ENCODE results near the gene RFC2.
A peak's percentile ranks its signal among the peaks of the same experiment; 100 is the strongest.
"Not testable (repeated sequence)": the region's sequence is repeated elsewhere in the genome, so short reads cannot be mapped to it uniquely, and the experiment has no call there.

The RFC2 gene

DNA sequence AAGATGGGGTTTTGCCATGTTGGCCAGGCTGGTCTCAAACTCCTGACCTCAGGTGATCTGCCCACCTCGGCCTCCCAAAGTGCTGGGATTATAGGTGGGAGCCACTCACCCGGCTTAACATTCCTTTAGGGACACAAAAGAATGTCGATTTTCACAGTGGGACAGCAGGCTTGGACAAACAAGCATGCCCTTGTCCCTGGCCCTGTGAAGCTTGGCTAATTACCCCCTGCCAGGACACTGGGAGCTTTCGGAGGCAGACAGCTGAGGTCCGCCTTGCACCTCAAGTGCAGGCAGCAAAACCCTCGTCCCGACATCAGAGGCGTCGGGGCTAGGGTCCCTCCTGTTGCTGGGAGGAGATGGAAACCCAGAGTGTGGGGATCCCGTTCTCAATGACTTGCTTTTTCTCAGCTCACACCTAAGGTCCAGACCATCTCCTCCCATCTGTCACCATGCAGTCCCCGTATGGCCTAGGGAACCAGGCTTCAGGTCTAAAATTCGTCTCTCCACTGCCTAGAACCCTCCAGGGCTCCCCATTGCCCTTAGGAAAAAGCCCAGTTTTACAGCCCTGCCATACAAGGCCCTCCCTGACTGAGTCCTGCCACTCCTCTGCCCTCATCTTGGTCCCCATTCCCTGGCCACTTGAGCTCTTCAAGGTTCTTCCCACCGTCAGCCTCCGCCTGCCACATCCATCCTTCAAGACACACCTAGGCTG lies 28.7 kb upstream of the RFC2 start:
- DNase-seq (ENCODE audit: low read depth in 2 of 2): no peak

DNA sequence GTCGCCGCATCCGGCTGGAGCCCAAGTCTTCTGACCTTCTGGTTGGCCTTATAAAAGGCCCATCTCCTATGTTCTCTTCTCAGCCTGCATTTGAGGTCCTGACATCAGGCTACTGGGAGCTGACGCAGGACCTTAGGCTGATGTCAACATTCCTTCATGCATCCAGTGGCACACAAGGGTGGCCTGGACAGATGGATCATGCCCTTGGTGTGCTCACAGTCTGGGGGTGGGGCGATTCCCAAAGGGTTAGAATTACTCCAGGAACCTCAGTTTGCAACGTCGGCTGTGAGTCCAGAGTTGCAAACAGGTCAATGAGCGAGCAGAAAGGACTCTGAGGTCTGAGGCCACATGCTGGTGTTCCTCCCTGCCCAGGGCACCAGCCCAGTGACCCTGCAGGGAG lies 26.8 kb upstream of the RFC2 start:
- DNase-seq (ENCODE audit: low read depth in 2 of 2): no peak

DNA sequence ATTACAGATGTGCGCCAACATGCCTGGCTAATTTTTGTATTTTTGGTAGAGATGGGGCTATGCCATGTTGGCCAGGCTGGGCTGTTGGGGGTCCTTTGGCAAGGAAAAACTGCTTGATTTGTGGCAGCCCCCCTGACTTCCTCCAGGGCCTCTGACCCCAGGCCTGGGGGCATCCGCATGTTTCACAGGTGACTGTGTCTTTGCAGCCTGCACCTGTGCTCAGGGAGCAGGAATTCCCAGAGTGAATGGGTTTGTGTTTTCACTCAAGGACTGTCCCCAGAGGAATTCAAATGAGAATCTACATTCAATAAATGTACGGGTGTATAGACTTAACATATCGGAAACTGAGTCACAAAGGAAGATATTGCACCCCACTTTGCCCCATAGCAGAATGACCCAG lies 23.4 kb upstream of the RFC2 start:
- DNase-seq (ENCODE audit: low read depth in 2 of 2): no peak

GRCh38 chr7:74275401-74275881 lies 21.2 kb upstream of the RFC2 start:
- DNase-seq (ENCODE audit: low read depth in 2 of 2): no peak

- peak; percentile 86 to 89 for DNase-seq (ENCODE audit: low read depth in 2 of 2)
These were observed 18.3 kb upstream of the RFC2 start for GRCh38 chr7:74272305-74273038.

- no peak for DNase-seq (ENCODE audit: low read depth in 2 of 2)
These were observed 17.5 kb upstream of the RFC2 start for GRCh38 chr7:74271742-74272141.

DNA sequence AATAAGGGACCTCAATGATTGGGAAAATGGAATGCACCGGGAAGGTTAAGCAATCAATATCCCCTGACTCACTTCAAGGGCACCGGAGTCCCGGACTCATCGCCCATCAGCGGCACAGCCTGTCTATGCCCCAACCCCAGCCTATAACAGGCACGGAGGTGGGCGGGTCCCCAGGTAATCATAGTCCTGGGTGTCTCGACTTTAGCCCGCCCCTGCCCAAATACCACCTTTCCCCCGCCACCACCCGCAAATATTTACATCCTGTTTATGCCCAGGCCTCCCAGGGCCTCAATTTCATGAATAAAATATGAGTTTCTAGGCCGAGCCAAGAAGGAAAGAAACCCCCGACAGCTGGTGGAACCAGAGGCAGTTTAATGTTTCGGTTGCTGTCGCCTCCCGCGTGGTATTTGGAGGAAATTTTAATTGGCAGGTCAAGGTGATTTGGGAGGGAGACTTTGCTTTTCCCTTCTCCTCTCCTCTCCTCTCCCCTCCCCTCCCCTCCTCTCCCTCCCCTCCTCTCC lies 15.6 kb upstream of the RFC2 start:
- DNase-seq (ENCODE audit: low read depth in 2 of 2): peak; percentile 62 to 63

GRCh38 chr7:74267756-74268565 lies 13.8 kb upstream of the RFC2 start:
- DNase-seq (ENCODE audit: low read depth in 2 of 2): no peak

- DNase-seq (ENCODE audit: low read depth in 2 of 2): no peak
These were observed 12.2 kb upstream of the RFC2 start for GRCh38 chr7:74266191-74266963.

GRCh38 chr7:74263399-74264120 lies 9.4 kb upstream of the RFC2 start:
- no peak for DNase-seq (ENCODE audit: low read depth in 2 of 2)

DNA sequence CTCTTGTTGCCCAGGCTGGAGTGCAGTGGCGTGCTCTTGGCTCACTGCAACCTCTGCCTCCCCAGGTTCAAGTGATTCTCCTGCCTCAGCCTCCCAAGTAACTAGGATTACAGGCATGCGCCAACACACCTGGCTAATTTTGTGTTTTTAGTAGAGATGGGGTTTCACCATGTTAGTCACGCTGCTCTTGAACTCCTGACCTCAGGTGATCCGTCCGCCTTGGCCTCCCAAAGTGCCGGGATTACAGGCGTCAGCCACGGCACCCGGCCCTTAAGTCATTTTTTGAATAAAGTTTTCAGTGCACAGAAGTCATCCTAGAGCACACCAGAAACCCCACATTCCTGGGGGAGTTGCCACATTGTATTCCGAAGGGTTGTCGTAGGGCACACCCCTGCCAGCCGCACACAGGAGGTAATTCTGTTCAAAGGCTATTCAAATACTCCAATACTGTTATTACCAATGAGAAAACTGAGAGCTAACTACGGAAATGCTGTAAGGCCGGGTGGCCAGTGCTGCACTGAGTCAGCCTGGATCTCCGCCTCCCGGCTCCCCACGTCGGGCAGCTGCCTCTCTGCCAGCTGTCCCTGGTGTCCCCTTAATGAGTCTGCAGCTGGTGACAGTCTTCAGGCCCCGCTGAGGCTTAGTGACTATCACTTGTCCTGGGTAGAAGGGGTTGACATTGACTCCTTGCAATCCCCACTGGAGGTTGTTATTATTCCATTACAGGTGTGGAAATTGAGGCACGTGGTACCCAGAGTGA lies 8.6 kb upstream of the RFC2 start:
- no peak for DNase-seq (ENCODE audit: low read depth in 2 of 2)

GRCh38 chr7:74258639-74259038 lies 4.4 kb upstream of the RFC2 start:
- no peak for DNase-seq (ENCODE audit: low read depth in 2 of 2)

DNA sequence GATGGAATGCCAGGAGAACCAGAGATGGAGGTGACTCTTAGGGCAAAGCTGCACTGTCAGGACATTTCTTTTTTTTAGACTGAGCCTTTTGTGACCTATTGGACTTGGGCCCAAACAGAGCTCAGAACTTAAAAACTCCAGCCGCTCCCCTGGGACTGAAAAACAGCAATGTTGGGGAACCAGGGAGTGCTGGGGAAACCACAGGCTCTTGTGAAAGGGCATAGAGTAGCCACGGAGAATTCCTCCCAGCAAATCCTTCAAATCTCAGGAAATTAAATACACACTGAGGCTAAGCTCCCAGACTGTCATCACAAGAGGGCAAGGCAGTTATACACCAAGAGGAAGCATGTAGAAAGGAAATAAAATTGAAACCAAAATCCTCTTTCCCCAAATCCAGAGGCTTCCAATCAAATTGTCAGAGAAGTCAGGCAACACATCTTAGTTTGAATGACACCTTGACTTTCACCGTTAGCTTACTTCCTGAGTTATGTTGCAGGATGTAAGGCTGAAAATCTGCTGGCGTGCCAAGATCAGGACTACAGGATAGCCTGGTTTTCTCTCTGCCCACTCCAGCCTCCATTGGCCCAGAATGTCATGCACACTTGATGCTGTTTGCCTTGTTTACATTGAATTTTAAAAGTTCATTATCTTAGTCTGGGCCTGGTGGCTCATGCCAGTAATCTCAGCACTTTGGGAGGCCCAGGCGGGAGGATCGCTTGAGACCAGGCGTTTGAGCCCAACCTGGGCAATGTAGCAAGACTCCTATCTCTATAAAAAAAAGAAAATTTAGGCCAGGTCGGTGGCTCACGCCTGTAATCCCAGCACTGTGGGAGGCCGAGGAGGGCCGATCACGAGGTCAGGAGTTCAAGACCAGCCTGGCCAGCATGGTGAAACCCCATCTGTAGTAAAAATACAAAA lies 2.6 kb upstream of the RFC2 start:
- DNase-seq (ENCODE audit: low read depth in 2 of 2): peak; percentile 75 to 76

GRCh38 chr7:74255461-74255860 lies 1.3 kb upstream of the RFC2 start:
- DNase-seq (ENCODE audit: low read depth in 2 of 2): not testable (repeated sequence)

GRCh38 chr7:74254858-74255379 lies 720 bp upstream of the RFC2 start:
- DNase-seq (ENCODE audit: low read depth in 2 of 2): no peak

DNA sequence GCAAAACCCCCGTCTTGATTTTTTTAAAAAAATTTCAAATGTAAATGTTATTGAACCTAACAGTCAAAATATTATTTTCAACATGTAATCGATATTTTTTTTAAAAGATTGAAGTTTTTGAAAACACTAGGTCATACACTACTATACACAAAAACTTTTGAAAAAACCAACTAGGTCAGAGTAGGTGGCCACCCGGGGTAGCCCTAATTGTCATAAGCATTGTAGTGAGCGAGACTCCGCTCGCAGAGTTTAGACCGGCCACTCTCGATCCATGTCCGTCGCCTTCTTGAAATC lies 417 bp downstream of the RFC2 start:
- DNase-seq (ENCODE audit: low read depth in 2 of 2): no peak

GRCh38 chr7:74253331-74253730 lies 868 bp downstream of the RFC2 start:
- DNase-seq (ENCODE audit: low read depth in 2 of 2): no peak

DNA sequence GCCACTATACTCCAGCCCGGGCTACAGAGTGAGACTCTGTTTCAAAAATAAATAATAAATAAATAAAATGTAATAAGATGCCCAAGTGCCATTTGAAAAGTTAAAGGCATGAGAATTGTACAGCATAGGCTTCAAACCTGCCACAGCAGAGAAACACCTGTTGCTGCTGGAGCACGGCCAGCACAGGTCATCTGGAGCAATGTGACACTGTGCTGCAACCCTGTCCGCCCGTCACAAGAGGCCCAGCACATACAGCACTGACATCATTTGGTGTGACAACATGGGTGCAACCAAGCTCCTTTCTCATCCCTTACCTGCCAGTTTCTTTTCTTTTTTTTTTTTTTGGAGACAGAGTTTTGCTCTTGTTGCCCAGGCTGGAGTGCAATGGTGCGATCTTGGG lies 1.3 kb downstream of the RFC2 start:
- no peak for DNase-seq (ENCODE audit: low read depth in 2 of 2)

DNA sequence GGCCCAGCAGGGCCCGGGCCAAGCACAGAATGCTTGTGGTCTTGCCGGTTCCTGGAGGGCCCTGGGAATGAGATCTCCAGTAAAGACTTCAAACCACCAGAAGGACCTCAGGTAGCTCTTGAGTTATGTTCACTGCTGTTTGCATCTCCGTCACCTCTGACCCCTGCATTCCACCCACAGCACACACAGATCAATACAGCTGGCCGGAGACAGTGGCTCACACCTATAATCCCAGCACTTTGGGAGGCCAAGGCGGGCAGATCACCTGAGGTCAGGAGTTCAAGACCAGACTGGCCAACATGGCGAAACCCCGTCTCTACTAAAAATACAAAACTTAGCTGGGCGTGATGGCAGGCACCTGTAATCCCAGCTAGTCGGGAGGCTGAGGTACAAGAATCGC lies 5.1 kb downstream of the RFC2 start:
- not testable (repeated sequence) for DNase-seq (ENCODE audit: low read depth in 2 of 2)
